GM12864 (cell line): ENCODE data around the gene ILKAP.

Source experiments
- DNase-seq: peaks from one replicate; pipeline ENCODE4 v3.0.0-alpha.2; 2011; ENCODE audit warnings: low read depth
- H3K4me3 ChIP-seq: 2 replicates; pipeline ENCODE4 v1.5.1; 2011; ENCODE audit warnings: mild to moderate bottlenecking, low read depth, low read length, control low read depth
- CTCF ChIP-seq: IDR thresholded peaks from 2 replicates; pipeline ENCODE4 v1.5.1; 2011; ENCODE audit warnings: low read depth, mild to moderate bottlenecking, moderate library complexity, low read length, control low read depth, inconsistent platforms; ENCODE audit errors: missing control alignments

ILKAP gene

GRCh38 chr2:238128534-238129001, 74.9 kb downstream of the ILKAP start:
- no peak for DNase-seq
- H3K4me3 ChIP-seq = no peak overlapping the region
- no peak for TF ChIP-seq CTCF

- no peak for TF ChIP-seq CTCF
- H3K4me3 ChIP-seq = no peak overlapping the region
- no peak for DNase-seq
Measured at GRCh38 chr2:238128061-238128440, 75.4 kb downstream of the ILKAP start.

- no peak for TF ChIP-seq CTCF
- DNase-seq = no peak
- H3K4me3 ChIP-seq = no peak overlapping the region
Measured at GRCh38 chr2:238127165-238128060, 76.1 kb downstream of the ILKAP start.

- no peak overlapping the region for H3K4me3 ChIP-seq
- no peak for TF ChIP-seq CTCF
- DNase-seq = no peak
Measured at GRCh38 chr2:238126775-238127164, 76.7 kb downstream of the ILKAP start.

GRCh38 chr2:238126338-238126737, 77.2 kb downstream of the ILKAP start:
- DNase-seq = no peak
- TF ChIP-seq CTCF = no peak
- H3K4me3 ChIP-seq = no peak overlapping the region

- no peak for TF ChIP-seq CTCF
- no peak for DNase-seq
- no peak overlapping the region for H3K4me3 ChIP-seq
Measured at GRCh38 chr2:238125127-238125885, 78.2 kb downstream of the ILKAP start.
